Esophagus squamous epithelium (tissue), 5 donors: ENCODE data around the gene TM7SF2. TPM values are rescaled to one million over a fixed set of nuclear protein-coding genes. Genes with fewer than 3 reads are reported as not detected.
A peak's percentile ranks its signal among the peaks of the same experiment; 100 is the strongest.

Experiments used
- DNase-seq: peaks from one replicate; lab custom pipeline; 2025; lab: John Stamatoyannopoulos, UW
- H3K27ac ChIP-seq, 4 donors: fragments of 200-600 bp; sonication (generic); one replicate each; pipeline ENCODE4 v1.5.1; 2016 to 2019; ENCODE audit warnings: mild to moderate bottlenecking in 1 of 4
- H3K27me3 ChIP-seq, 4 donors: fragments of 200-600 bp; sonication (generic); 1 replicate in 3 of 4; 2 replicates in 1 of 4; pipeline versions ENCODE4 v1.5.1 to v1.6.0; 2017 to 2021; ENCODE audit warnings: antibody characterized with exemption in 1 of 4
- H3K36me3 ChIP-seq, 3 donors: fragments of 200-600 bp; sonication (generic); one replicate each; pipeline ENCODE4 v1.5.1; 2016 to 2019
- H3K4me1 ChIP-seq, 3 donors: fragments of 200-600 bp; sonication (generic); one replicate each; pipeline ENCODE4 v1.5.1; 2017 to 2019
- H3K4me3 ChIP-seq, 4 donors: fragments of 200-600 bp; sonication (generic); 1 replicate in 3 of 4; 2 replicates in 1 of 4; pipeline ENCODE4 v1.5.1; 2016 to 2019; ENCODE audit warnings: mild to moderate bottlenecking in 2 of 4, moderate library complexity in 1 of 4
- H3K9me3 ChIP-seq, 3 donors: fragments of 200-600 bp; sonication (generic); one replicate each; pipeline ENCODE4 v1.5.1; 2016 to 2019
- POLR2A ChIP-seq, 4 donors: fragments of 450-650 bp; IDR thresholded peaks; one replicate each; pipeline ENCODE4 v1.6.1; 2017; ENCODE audit warnings: antibody characterized with exemption in 4 of 4, mild to moderate bottlenecking in 4 of 4, moderate library complexity in 3 of 4
- WGBS, 2 donors: methylation state at CpG; one replicate each; pipeline ENCODE4 v1.1.5; 2018; 5-methylcytosine and 5-hydroxymethylcytosine counted together
- intact Hi-C: fragments of 100-400 bp; cut with DNase I; formaldehyde crosslinking; loops from one replicate; pipeline ENCODE4 v1.15.0; 2022
- total RNA-seq, 4 donors: library from RNA; depleted of rRNA; stranded (reverse); fragments of >200 nt; gene quantifications; one replicate each; pipeline ENCODE4 v1.1.0, GENCODE V29; 2016
- TF ChIP-seq, protein P1 (sequence below), 6 experiments: fragments of 450-650 bp in 4 of 6; fragments of 200-600 bp in 2 of 6; sonication (generic) in 2 of 6; IDR thresholded peaks; one replicate each; pipeline ENCODE4 v1.5.1; 2016 to 2019; ENCODE audit warnings: antibody characterized with exemption in 6 of 6, mild to moderate bottlenecking in 4 of 6, moderate library complexity in 4 of 6
- donor health status: DM: yes; HTN: yes; CAD: no.

TM7SF2 gene
- total RNA-seq, result 10 to 100 TPM; 36.4 to 96.5 (median 74.7) TPM

DNA sequence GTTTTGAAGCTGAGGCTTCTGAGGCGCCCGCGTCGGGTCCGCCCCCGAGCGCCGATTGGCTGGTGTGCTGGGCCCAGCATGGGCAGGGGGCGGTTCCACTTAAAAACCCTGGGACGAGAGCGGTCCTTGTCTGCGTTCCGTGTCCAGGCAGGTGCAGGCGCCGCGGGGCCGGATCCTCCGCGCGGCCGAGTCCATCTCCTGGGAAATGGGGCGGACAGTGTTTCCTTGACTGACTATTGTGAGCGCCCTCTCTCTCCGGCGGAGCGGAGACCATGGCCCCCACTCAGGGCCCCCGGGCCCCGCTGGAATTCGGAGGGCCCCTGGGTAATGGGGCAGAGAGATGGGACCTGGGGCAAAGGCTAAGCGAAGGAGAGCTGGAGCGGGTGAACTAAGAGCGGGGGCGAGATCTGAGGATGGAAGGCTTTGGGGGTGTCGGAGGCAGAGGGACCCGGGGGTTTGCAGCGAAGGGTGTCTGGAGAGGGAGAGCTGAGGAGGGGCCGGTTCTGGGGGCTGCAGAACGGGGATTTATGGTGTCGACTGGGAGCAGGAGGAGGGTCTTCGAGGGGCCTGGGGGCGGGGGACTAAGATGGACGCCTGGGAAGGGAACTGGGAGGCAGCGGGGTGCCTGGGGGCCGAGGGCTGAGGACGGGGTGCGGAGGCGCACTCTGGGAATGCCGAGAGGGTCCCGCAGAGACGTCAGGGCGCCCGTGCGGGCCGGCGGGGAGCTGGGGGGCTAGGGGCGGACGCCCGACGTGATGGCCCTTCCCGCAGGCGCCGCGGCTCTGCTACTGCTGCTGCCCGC lies at the start of gene TM7SF2:
Gene TM7SF2 (plus strand): TSS at position 129 of the 802 bp plus-strand sequence. CDS start 144 bp downstream, at position 273.
- Histone ChIP-seq H3K4me1 (peaks cover 52 to 84% (median 58%) of the 10 kb centered on the region in 3 donors), H3K27me3 (no peaks in the 10 kb centered on the region), H3K4me3 (peak within 1 kb of the TSS; percentile 49 to 70 (median 60)), H3K27ac (peak within 1 kb of the TSS; percentile 64 to 85 (median 80)), H3K9me3 (no peaks in the 10 kb centered on the region), H3K36me3 (peaks cover 13 to 43% (median 22%) of the 10 kb centered on the region in 3 donors)
- DNase-seq, result peak; percentile 76
- peak in 3 of 4 donors; percentile 64 to 86 (median 78) for TF ChIP-seq POLR2A (IDR thresholded peaks at IDR 0.05)
- TF ChIP-seq, protein P1, sequence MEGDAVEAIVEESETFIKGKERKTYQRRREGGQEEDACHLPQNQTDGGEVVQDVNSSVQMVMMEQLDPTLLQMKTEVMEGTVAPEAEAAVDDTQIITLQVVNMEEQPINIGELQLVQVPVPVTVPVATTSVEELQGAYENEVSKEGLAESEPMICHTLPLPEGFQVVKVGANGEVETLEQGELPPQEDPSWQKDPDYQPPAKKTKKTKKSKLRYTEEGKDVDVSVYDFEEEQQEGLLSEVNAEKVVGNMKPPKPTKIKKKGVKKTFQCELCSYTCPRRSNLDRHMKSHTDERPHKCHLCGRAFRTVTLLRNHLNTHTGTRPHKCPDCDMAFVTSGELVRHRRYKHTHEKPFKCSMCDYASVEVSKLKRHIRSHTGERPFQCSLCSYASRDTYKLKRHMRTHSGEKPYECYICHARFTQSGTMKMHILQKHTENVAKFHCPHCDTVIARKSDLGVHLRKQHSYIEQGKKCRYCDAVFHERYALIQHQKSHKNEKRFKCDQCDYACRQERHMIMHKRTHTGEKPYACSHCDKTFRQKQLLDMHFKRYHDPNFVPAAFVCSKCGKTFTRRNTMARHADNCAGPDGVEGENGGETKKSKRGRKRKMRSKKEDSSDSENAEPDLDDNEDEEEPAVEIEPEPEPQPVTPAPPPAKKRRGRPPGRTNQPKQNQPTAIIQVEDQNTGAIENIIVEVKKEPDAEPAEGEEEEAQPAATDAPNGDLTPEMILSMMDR (IDR thresholded peaks at IDR 0.05), result peak in 2 of 6 experiments; percentile 8 to 22
- intact Hi-C loops, result no loop called here
- 0 to 1% methylated on average over 8 to 28 of the region's 64 CpGs for WGBS, 2 donors

DNA sequence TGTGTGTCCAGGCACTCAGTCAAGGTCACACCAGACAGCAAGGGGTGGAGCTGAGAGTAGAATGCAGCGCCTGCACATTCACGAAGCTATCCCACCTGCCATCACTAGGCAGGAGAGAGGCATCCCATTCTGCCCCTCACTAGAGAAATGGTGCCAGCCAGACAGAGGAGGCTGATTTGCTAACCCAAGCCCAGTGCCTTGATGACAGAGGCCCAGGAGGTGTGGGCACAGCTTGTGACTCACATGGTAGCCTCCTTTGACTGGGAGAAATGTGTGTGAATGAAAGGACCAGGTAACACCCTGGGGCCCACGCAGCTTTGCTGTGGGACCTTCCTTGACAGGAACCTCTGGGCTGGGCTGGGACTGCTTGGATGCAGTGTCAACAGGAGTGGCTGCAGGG lies 48.1 kb upstream of the TM7SF2 start:
- Histone ChIP-seq H3K27ac (no peak overlapping the region), H3K36me3 (no peaks in the 10 kb centered on the region), H3K4me1 (no peaks in the 10 kb centered on the region), H3K27me3 (no peaks in the 10 kb centered on the region), H3K9me3 (no peaks in the 10 kb centered on the region), H3K4me3 (no peak overlapping the region)
- DNase-seq, result no peak
- 51 to 54% methylated on average over 2 to 3 of the region's 3 CpGs for WGBS, 2 donors
- intact Hi-C loops, result no loop called here
- no peak for TF ChIP-seq POLR2A (IDR thresholded peaks at IDR 0.05)
- TF ChIP-seq, protein P1 (IDR thresholded peaks at IDR 0.05), result no peak

DNA sequence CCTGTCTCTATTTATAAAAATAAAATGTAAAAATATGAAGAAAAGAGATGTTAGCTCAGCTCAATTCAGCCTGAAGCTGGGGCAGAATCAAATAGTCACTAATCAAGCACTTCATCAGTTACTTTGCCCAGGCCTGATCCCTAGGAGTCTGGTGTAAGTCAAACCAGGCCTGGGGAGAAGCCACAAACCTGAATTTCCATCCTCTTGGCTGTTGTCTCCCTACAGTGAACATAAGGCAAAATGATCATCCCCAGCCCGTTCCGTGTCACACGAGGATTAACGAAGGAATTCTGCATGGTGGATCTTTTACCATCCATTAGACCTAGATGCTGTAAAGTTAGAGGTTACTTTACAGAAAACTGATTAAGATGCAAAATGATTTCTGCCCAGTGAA lies 46.8 kb upstream of the TM7SF2 start:
- Histone ChIP-seq H3K9me3 (no peaks in the 10 kb centered on the region), H3K27ac (no peak overlapping the region), H3K36me3 (no peaks in the 10 kb centered on the region), H3K4me1 (no peaks in the 10 kb centered on the region), H3K4me3 (no peak overlapping the region), H3K27me3 (no peaks in the 10 kb centered on the region)
- 83 to 90% methylated on average over 4 of the region's 4 CpGs for WGBS, 2 donors
- intact Hi-C loops, result no loop called here
- DNase-seq, result no peak
- no peak for TF ChIP-seq POLR2A (IDR thresholded peaks at IDR 0.05)
- TF ChIP-seq, protein P1 (IDR thresholded peaks at IDR 0.05), result no peak

DNA sequence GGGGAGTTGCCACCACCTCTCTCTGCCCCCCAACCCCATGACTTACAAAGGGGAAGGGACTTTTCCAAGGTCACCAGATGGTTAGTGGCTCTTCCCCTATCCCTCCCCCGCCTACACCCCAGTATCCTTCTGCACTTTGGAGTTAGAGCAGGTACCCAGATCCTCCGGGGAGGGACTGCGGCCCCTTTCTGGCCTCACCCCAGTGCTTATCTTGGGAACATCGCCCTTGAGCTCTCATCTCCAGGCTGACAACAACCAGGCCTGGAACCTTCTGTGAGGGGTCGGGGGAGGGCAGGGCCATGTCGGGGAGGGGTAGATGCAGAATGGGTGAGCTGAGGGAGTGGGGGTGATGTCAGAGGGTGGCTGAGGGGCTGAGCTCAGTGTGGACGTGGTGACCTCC lies 45.8 kb upstream of the TM7SF2 start:
- 77% methylated on average over 6 of the region's 7 CpGs; no CpG with 5 or more reads in 1 of the 2 donors for WGBS, 2 donors
- intact Hi-C loops, result no loop called here
- no peak for DNase-seq

DNA sequence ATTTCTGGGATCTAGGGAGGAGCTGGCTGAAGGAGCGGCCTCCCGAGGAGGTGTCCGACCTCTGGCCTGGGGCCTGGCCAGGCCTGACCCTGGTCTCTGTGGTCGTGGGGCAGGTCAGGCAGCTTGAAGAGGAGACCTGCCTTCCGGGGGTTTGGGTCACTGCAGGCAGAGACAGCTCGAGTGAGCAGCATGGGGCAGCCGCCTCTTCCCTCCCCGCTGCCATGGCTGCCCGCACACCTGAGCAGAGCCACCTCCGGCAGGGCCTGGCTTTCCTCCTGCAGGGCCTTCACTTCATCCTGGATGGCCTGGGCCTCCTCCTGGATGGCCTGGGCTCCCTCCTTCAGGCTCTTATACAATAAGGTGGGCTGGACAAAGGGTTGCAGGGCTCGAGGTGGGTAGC lies 45.4 kb upstream of the TM7SF2 start:
- Histone ChIP-seq H3K4me3 (no peak overlapping the region), H3K9me3 (no peaks in the 10 kb centered on the region), H3K27me3 (no peaks in the 10 kb centered on the region), H3K27ac (no peak overlapping the region), H3K4me1 (no peaks in the 10 kb centered on the region), H3K36me3 (no peaks in the 10 kb centered on the region)
- intact Hi-C loops, result no loop called here
- DNase-seq, result no peak
- no CpG with 5 or more reads among the region's 11 CpGs for WGBS, 2 donors
- TF ChIP-seq, protein P1 (IDR thresholded peaks at IDR 0.05), result no peak
- no peak for TF ChIP-seq POLR2A (IDR thresholded peaks at IDR 0.05)

More for the DNA sequence above, 45.8 kb upstream of the TM7SF2 start:
- TF ChIP-seq POLR2A (IDR thresholded peaks at IDR 0.05), result no peak
- TF ChIP-seq, protein P1 (IDR thresholded peaks at IDR 0.05), result no peak
- Histone ChIP-seq H3K27me3 (no peaks in the 10 kb centered on the region), H3K4me3 (no peak overlapping the region), H3K4me1 (no peaks in the 10 kb centered on the region), H3K27ac (no peak overlapping the region), H3K9me3 (no peaks in the 10 kb centered on the region), H3K36me3 (no peaks in the 10 kb centered on the region)
